A549 (cell line): ENCODE data around the gene SELENOW. TPM values are rescaled to one million over a fixed set of nuclear protein-coding genes. Genes with fewer than 3 reads are reported as not detected.
"Not testable (repeated sequence)": the region's sequence is repeated elsewhere in the genome, so short reads cannot be mapped to it uniquely, and the experiment has no call there.

Experiments used
- ATAC-seq, 2 experiments: fragments of 200-7000 bp in 1 of 2; fragments of >200 bp in 1 of 2; cut with Nextera tagmentation in 1 of 2; cut with Tn5 transposase in 1 of 2; 3 replicates each; pipeline versions ENCODE4 v1.8.0 to v1.9.1; 2018 to 2020; ENCODE audit warnings: mild to moderate bottlenecking in 1 of 2, moderate library complexity in 1 of 2
- CTCF ChIA-PET: fragments of 300-600 bp; sonication (Branson Sonifier 250); formaldehyde crosslinking; extraction: SDS; loops from one replicate; lab custom pipeline; 2021; ENCODE audit warnings: antibody characterized with exemption, inconsistent platforms; lab: Yijun Ruan, JAX
- POLR2A ChIA-PET: fragments of 350-600 bp; formaldehyde crosslinking; extraction: SDS; loops from one replicate; lab custom pipeline; 2021; ENCODE audit warnings: antibody characterized with exemption, inconsistent platforms; lab: Yijun Ruan, JAX
- DNase-seq, 2 experiments: peaks; one replicate each; pipeline versions ENCODE4 v3.0.0 to v3.0.0-alpha.2; 2011 to 2016; ENCODE audit warnings: low read depth in 1 of 2, low spot score in 1 of 2
- FAIRE-seq: peaks from 2 replicates; lab custom pipeline; 2011; peaks lifted over from hg19 to GRCh38; lab: Jason Lieb, UNC
- H3K27ac ChIP-seq, 2 experiments: fragments of >200 bp; sonication (Bioruptor Twin); formaldehyde crosslinking; 3 replicates each; pipeline ENCODE4 v1.5.1; 2016 to 2017
- H3K4me1 ChIP-seq: fragments of >200 bp; sonication (Bioruptor Twin); formaldehyde crosslinking; 3 replicates; pipeline ENCODE4 v1.6.1; 2016
- H3K4me2 ChIP-seq: fragments of >200 bp; sonication (Bioruptor Twin); formaldehyde crosslinking; 3 replicates; pipeline ENCODE4 v1.6.1; 2016
- H3K4me3 ChIP-seq: fragments of >200 bp; sonication (Bioruptor Twin); formaldehyde crosslinking; 3 replicates; pipeline ENCODE4 v1.5.1; 2016
- H3K9me3 ChIP-seq: fragments of >200 bp; sonication (Bioruptor Twin); formaldehyde crosslinking; 3 replicates; pipeline ENCODE4 v1.6.1; 2016
- CBX2 ChIP-seq: fragments of 200-600 bp; sonication (generic); IDR thresholded peaks from 2 replicates; pipeline ENCODE4 v1.6.1; 2016; ENCODE audit warnings: low read depth, mild to moderate bottlenecking, borderline replicate concordance
- CHD4 ChIP-seq: fragments of 200-600 bp; sonication (generic); IDR thresholded peaks from 2 replicates; pipeline ENCODE4 v1.6.1; 2016; ENCODE audit warnings: antibody characterized with exemption, mild to moderate bottlenecking, borderline replicate concordance
- ESRRA ChIP-seq: fragments of 150-350 bp; IDR thresholded peaks from 2 replicates; pipeline ENCODE4 v1.6.1; 2014; ENCODE audit warnings: mild to moderate bottlenecking, low read length, borderline replicate concordance
- HEYL ChIP-seq: fragments of 250-450 bp; sonication (Bioruptor Pico); IDR thresholded peaks from 2 replicates; pipeline ENCODE4 v1.8.0; 2021; ENCODE audit warnings: mild to moderate bottlenecking, moderate library complexity
- HOXB5 ChIP-seq: fragments of 250-450 bp; sonication (Bioruptor Pico); IDR thresholded peaks from 2 replicates; pipeline ENCODE4 v1.5.0; 2020; ENCODE audit warnings: mild to moderate bottlenecking, moderate library complexity
- KDM1A ChIP-seq: fragments of 200-600 bp; sonication (generic); IDR thresholded peaks from 2 replicates; pipeline ENCODE4 v1.6.1; 2016; ENCODE audit warnings: low read depth, mild to moderate bottlenecking
- MAZ ChIP-seq: fragments of 150-350 bp; IDR thresholded peaks from 2 replicates; pipeline ENCODE4 v1.6.1; 2014; ENCODE audit warnings: antibody characterized with exemption, low read depth, low read length, borderline replicate concordance
- MYC ChIP-seq: IDR thresholded peaks from 2 replicates; pipeline ENCODE4 v1.6.1; 2012; ENCODE audit warnings: mild to moderate bottlenecking, inconsistent platforms, low read length, improper control_type of control experiment, borderline replicate concordance
- NFE2L2 ChIP-seq: fragments of 150-350 bp; conservative IDR thresholded peaks from 2 replicates; pipeline ENCODE4 v1.6.1; 2014; ENCODE audit warnings: low read length
- NR3C1 ChIP-seq: fragments of >200 bp; sonication (Bioruptor Twin); formaldehyde crosslinking; IDR thresholded peaks from 3 replicates; pipeline ENCODE4 v1.6.1; 2017
- POLR2AphosphoS2 ChIP-seq: conservative IDR thresholded peaks from 2 replicates; pipeline ENCODE4 v1.6.1; 2012; ENCODE audit warnings: low read length, improper control_type of control experiment, inconsistent platforms
- RAD21 ChIP-seq, 2 experiments: fragments of >200 bp in 1 of 2; sonication (Bioruptor Twin) in 1 of 2; formaldehyde crosslinking in 1 of 2; IDR thresholded peaks in 1 of 2; conservative IDR thresholded peaks in 1 of 2; 2 replicates in 1 of 2; 3 replicates in 1 of 2; pipeline ENCODE4 v1.6.1; 2012 to 2018; ENCODE audit warnings: inconsistent platforms in 1 of 2
- TFCP2L1 ChIP-seq: fragments of 250-450 bp; sonication (Bioruptor Pico); IDR thresholded peaks from 2 replicates; pipeline ENCODE4 v1.5.0; 2021; ENCODE audit warnings: mild to moderate bottlenecking
- ZNF302 ChIP-seq: fragments of 250-450 bp; sonication (Bioruptor Pico); IDR thresholded peaks from 2 replicates; pipeline ENCODE4 v1.9.0; 2021; ENCODE audit warnings: inconsistent platforms, mild to moderate bottlenecking, moderate library complexity
- WGBS: methylation state at CpG from one replicate; pipeline ENCODE4 v1.1.6; 2017; ENCODE audit errors: missing lambda C conversion rate; 5-methylcytosine and 5-hydroxymethylcytosine counted together
- polyA plus RNA-seq, 4 experiments: library from polyadenylated mRNA; depleted of rRNA in 3 of 4; stranded (reverse); fragments of >200 nt; fragmentation: RNase III in 1 of 4; extraction: RNeasy Plus Mini Kit Qiagen cat#74134 plus additional on column Dnase treatment in 1 of 4; gene quantifications; 2 replicates in 3 of 4; 3 replicates in 1 of 4; pipeline ENCODE4 v1.2.3, GENCODE V29; 2011 to 2017
- TF ChIP-seq, protein P1 (sequence below): fragments of >200 bp; sonication (Bioruptor Twin); formaldehyde crosslinking; IDR thresholded peaks from 3 replicates; pipeline ENCODE4 v1.5.1; 2016
- TF ChIP-seq, protein P2 (sequence below): fragments of 250-450 bp; sonication (Bioruptor Pico); IDR thresholded peaks from 2 replicates; pipeline ENCODE4 v1.5.0; 2020; ENCODE audit warnings: low read depth, mild to moderate bottlenecking, moderate library complexity
- TF ChIP-seq, protein P3 (sequence below): IDR thresholded peaks from 2 replicates; pipeline ENCODE4 v1.6.1; 2012
- TF ChIP-seq, protein P4 (sequence below): fragments of >200 bp; sonication (Bioruptor Twin); formaldehyde crosslinking; IDR thresholded peaks from 3 replicates; pipeline ENCODE4 v1.6.1; 2016

The SELENOW gene
- polyA plus RNA-seq, 2 of the 4 experiments (the other 2 are of a cell fraction), result 114 to 155 TPM

DNA sequence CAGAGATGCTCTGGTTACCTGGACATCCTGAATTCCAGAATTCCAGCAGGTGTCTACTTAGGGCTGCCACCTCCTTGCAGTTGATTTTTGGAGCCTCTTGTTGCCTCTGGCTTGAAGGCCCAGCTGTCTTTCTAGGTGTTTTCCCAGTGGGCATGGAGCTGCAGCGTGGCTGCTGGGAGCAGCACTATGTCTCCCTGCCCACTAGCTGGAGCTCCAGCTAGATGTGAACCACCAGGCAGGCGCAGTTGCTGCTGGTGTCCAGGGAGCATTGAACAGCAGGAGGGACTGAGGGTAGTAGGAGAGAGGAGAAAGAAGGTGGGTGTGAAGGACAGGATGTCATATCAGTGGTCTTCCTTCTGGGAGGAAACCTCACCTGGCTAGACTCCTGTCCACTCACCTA lies 9.9 kb upstream of the SELENOW start:
- TF ChIP-seq CBX2 (no peak), NFE2L2 (no peak), CHD4 (no peak), MYC (no peak), ESRRA (no peak), KDM1A (no peak)
- TF ChIP-seq, protein P1, sequence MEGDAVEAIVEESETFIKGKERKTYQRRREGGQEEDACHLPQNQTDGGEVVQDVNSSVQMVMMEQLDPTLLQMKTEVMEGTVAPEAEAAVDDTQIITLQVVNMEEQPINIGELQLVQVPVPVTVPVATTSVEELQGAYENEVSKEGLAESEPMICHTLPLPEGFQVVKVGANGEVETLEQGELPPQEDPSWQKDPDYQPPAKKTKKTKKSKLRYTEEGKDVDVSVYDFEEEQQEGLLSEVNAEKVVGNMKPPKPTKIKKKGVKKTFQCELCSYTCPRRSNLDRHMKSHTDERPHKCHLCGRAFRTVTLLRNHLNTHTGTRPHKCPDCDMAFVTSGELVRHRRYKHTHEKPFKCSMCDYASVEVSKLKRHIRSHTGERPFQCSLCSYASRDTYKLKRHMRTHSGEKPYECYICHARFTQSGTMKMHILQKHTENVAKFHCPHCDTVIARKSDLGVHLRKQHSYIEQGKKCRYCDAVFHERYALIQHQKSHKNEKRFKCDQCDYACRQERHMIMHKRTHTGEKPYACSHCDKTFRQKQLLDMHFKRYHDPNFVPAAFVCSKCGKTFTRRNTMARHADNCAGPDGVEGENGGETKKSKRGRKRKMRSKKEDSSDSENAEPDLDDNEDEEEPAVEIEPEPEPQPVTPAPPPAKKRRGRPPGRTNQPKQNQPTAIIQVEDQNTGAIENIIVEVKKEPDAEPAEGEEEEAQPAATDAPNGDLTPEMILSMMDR, result 0 out of 3 replicates have a peak, but pooled peaks have one; percentile 8
- TF ChIP-seq, all 56 proteins: peak for 1
- Histone ChIP-seq H3K4me2 (no peak overlapping the region), H3K9me3 (no peaks in the 10 kb centered on the region), H3K27ac (no peak overlapping the region), H3K4me3 (no peak overlapping the region), H3K4me1 (no peaks in the 10 kb centered on the region)
- ChIA-PET POLR2A (interaction anchor here (0.7 kb wide), 1 partner anchor 64 kb away, joined by 3 read pairs; no protein-coding TSS in a partner anchor), CTCF (interaction anchor here (1.0 to 7.6 kb wide), 5 partner anchors 17 to 95 kb away, joined by 3 to 145 read pairs (median 35); partner anchors contain the start of genes EHD2 and NOP53)
- WGBS, result 58% methylated on average over 2 of the region's 2 CpGs
- ATAC-seq, result peak; percentile 44 to 49; a peak in 4 of 6 replicates
- DNase-seq, result peak in 1 of 2 experiments; percentile 51
- no peak for FAIRE-seq

DNA sequence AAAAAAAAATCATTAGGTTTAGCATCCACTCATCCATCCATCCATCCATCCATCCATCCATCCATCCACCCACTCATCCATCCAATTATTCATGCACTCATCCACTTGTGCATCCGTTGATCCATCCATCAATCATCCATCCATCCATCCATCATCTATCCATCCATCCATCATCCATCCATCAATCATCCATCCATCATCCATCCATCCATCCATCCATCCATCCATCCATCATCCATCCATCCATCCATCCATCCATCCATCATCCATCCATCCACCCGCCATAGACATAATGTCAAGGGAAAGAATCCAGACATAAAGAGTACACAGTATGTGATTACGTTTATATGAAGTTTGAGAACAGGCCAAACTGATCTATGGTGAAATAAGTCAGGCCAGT lies 9.0 kb upstream of the SELENOW start:
- WGBS, result 76% methylated on average over 3 of the region's 3 CpGs
- Histone ChIP-seq H3K4me3 (no peak overlapping the region), H3K9me3 (no peaks in the 10 kb centered on the region), H3K27ac (no peak overlapping the region), H3K4me2 (no peak overlapping the region), H3K4me1 (no peaks in the 10 kb centered on the region)
- no peak for TF ChIP-seq HOXB5 (CRISPR knock-in tag)
- no peak for TF ChIP-seq ZNF302 (CRISPR knock-in tag)
- ATAC-seq, result no peak
- ChIA-PET POLR2A (no interaction called here), CTCF (no interaction called here)
- no peak for DNase-seq
- no peak for FAIRE-seq

DNA sequence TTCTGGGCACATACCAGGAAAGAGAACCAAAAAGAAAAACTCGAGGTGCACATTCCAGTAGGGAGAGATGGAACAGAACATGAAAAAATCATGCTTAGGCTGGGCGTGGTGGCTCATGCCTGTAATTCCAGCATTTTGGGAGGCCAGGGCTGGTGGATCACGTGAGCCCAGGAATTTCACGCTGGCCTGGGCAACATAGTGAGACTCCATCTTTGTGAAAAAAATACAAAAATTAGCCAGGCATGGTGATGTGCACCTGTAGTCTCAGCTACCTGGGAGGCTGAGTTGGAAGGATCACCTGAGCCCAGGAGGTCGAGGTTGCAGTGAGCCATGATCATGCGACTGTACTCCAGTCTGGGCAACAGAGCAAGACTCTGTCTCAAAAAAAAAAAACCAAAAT lies 7.2 kb upstream of the SELENOW start:
- H3K27ac ChIP-seq, H3K9me3 ChIP-seq, ATAC-seq, FAIRE-seq, H3K4me1 ChIP-seq, DNase-seq, H3K4me2 ChIP-seq, H3K4me3 ChIP-seq, POLR2A ChIA-PET: not testable (repeated sequence)
- CTCF ChIA-PET, result interaction anchor here (0.7 to 1.1 kb wide), 2 partner anchors 25 to 92 kb away, joined by 3 read pairs; no protein-coding TSS in a partner anchor
- WGBS, result 62% methylated on average over 6 of the region's 6 CpGs

DNA sequence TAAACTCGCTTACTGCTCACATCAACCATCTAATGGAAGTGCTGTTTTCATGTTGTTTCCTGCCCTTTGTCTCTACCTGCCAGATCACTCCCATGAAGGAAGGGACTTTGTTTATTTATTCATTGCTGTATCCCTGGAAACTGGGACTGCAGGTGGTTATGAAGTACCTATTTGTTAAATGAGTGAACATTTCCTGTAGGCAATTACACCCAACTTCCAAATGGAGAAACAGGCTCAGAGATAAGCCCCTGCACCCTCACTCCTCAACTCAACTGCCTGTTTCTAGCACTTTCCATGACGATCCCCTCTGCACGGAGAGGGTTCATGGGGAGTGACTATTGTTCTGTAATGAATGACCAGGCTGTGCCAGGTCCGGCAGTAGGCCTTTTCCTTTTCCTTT lies 1.9 kb upstream of the SELENOW start:
- no peaks in the 10 kb centered on the region for H3K9me3 ChIP-seq
- POLR2A ChIA-PET, result no interaction called here
- no peak overlapping the region for H3K27ac ChIP-seq
- peaks cover 16% of the 10 kb centered on the region for H3K4me1 ChIP-seq
- H3K4me2 ChIP-seq, result no peak overlapping the region
- DNase-seq, result peak in 1 of 2 experiments; percentile 61
- ATAC-seq, result no peak
- TF ChIP-seq TFCP2L1 (CRISPR knock-in tag), result no peak
- TF ChIP-seq, protein P2, sequence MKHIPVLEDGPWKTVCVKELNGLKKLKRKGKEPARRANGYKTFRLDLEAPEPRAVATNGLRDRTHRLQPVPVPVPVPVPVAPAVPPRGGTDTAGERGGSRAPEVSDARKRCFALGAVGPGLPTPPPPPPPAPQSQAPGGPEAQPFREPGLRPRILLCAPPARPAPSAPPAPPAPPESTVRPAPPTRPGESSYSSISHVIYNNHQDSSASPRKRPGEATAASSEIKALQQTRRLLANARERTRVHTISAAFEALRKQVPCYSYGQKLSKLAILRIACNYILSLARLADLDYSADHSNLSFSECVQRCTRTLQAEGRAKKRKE, result no peak
- no peak for TF ChIP-seq NR3C1
- TF ChIP-seq, protein P3, sequence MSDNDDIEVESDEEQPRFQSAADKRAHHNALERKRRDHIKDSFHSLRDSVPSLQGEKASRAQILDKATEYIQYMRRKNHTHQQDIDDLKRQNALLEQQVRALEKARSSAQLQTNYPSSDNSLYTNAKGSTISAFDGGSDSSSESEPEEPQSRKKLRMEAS, result no peak
- TF ChIP-seq HEYL (CRISPR knock-in tag), result no peak
- TF ChIP-seq CBX2, result no peak
- TF ChIP-seq RAD21 (conservative IDR thresholded peaks at IDR 0.05 in 1 of 2, IDR thresholded peaks at IDR 0.05 in 1 of 2), result no peak
- TF ChIP-seq, protein P4, sequence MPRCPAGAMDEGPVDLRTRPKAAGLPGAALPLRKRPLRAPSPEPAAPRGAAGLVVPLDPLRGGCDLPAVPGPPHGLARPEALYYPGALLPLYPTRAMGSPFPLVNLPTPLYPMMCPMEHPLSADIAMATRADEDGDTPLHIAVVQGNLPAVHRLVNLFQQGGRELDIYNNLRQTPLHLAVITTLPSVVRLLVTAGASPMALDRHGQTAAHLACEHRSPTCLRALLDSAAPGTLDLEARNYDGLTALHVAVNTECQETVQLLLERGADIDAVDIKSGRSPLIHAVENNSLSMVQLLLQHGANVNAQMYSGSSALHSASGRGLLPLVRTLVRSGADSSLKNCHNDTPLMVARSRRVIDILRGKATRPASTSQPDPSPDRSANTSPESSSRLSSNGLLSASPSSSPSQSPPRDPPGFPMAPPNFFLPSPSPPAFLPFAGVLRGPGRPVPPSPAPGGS, result no peak
- no peak for TF ChIP-seq ESRRA
- no peak for TF ChIP-seq MYC
- no peak for TF ChIP-seq POLR2AphosphoS2
- no peak for TF ChIP-seq MAZ
- H3K4me3 ChIP-seq, result no peak overlapping the region
- peak; percentile 13 for FAIRE-seq
- WGBS, result 83% methylated on average over 4 of the region's 4 CpGs
- CTCF ChIA-PET, result interaction anchor here (1.1 to 4.8 kb wide), 6 partner anchors 10 to 87 kb away, joined by 3 to 26 read pairs (median 9); partner anchors contain the start of gene EHD2
